Subcutaneous adipose tissue (tissue), 4 donors: Measurements from ENCODE around the gene NUDT1. TPM values are rescaled to one million over a fixed set of nuclear protein-coding genes. Genes with fewer than 3 reads are reported as not detected.

ENCODE experiments used
- total RNA-seq, 4 donors: library from RNA; depleted of rRNA; stranded (reverse); fragments of >200 nt; gene quantifications; one replicate each; pipeline ENCODE4 v1.1.0, GENCODE V29; 2016
- TF ChIP-seq, protein P1 (sequence below): fragments of 450-650 bp; IDR thresholded peaks from one replicate; pipeline ENCODE4 v1.5.1; 2016; ENCODE audit warnings: low read depth, mild to moderate bottlenecking, control low read depth, antibody characterized with exemption, moderate library complexity

The NUDT1 gene
- total RNA-seq, 4 donors from 2014 or later, result 11.3 to 25.8 (median 24.8) TPM

DNA sequence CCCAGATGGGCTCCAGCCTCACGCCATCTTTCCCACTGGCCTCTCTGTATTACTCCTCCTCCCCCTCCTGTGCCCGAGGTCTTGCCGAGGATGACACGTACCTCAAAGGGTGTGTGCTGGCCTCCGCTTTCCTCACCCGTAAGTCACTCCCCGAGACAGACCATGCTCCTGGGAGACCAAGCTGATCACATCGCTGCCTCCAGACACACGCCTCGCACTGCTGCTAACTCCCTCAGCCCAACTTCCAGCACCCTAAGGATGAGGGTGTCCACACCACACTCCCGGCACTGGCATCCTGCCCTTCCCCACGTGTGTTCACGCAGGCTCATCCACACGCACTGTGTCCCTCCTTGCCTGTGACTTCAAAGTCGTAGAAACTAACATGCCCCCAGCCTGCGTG is 33.3 kb upstream of the NUDT1 start:
- TF ChIP-seq, protein P1, sequence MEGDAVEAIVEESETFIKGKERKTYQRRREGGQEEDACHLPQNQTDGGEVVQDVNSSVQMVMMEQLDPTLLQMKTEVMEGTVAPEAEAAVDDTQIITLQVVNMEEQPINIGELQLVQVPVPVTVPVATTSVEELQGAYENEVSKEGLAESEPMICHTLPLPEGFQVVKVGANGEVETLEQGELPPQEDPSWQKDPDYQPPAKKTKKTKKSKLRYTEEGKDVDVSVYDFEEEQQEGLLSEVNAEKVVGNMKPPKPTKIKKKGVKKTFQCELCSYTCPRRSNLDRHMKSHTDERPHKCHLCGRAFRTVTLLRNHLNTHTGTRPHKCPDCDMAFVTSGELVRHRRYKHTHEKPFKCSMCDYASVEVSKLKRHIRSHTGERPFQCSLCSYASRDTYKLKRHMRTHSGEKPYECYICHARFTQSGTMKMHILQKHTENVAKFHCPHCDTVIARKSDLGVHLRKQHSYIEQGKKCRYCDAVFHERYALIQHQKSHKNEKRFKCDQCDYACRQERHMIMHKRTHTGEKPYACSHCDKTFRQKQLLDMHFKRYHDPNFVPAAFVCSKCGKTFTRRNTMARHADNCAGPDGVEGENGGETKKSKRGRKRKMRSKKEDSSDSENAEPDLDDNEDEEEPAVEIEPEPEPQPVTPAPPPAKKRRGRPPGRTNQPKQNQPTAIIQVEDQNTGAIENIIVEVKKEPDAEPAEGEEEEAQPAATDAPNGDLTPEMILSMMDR, result no peak

- TF ChIP-seq, protein P1, result no peak
These were observed 32.7 kb upstream of the NUDT1 start for GRCh38 chr7:2209146-2209960.

DNA sequence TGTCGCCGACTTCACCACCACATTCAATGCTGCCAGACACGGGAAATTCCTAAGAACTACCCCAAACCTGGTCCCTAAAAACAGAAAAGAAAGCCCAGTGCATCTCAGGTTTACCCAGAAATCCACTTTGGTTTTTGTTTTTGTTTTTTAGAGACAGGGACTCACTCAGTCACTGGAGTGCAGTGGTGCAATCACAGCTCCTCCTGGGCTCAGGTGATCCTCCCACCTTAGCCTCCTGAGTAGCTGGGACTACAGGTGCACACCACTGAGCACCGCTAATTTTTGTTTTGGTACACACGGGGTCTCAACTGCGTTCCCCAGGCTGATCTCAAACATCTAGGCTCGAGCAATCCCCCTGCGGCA is 32.1 kb upstream of the NUDT1 start:
- TF ChIP-seq, protein P1, result no peak

- TF ChIP-seq, protein P1, result no peak
These were observed 31.3 kb upstream of the NUDT1 start for GRCh38 chr7:2210551-2211258.

GRCh38 chr7:2211259-2211880 is 30.7 kb upstream of the NUDT1 start:
- TF ChIP-seq, protein P1, result no peak

DNA sequence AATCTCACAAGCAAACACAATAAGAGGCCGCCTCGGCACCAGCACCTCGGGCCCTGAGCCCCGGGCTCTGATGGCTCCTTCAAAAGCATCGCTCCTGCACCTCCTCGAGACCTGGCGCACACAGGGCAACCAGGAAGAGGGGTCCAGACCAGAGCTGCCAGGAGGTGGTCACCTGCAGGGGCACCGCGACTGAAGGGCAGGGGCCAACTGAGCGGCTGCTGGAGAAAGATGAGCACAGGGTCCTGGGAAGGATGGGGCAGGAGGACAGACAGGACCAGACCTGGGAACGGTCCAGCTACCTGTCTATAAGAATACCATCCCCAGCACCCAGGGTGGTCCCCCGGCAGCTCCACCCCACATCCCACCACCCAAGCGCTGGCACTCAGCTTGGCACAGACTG is 30.1 kb upstream of the NUDT1 start:
- TF ChIP-seq, protein P1, result no peak

DNA sequence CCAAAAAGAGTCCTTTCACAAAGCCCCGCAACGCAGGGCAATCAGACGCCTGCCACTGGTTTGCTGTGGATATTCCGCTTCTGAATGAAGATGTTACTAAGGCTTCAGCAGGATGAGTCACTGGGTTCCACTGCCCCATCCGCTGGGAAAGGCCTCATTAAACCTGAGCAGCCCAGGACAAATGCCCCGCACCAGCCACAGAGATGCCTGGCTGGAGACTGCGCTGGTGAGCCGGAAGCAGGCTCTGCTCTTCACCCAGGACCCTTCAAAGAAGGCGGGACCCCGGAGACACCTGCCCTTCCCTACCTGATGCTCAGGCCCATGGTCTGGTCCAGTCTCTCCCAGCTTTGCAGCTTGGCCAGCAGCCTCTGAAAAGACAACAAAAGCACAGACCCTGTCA is 29.1 kb upstream of the NUDT1 start:
- TF ChIP-seq, protein P1, result no peak
